ENCODE measurements around the gene MPL. TPM values are rescaled to one million over a fixed set of nuclear protein-coding genes. Genes with fewer than 3 reads are reported as not detected.
"Not testable (repeated sequence)": the region's sequence is repeated elsewhere in the genome, so short reads cannot be mapped to it uniquely, and the experiment has no call there.

The MPL gene
- total RNA-seq, 1 experiment from 2014 or later, result 0.15 TPM

GRCh38 chr1:43368646-43369020, 31.0 kb downstream of the MPL start:
- Mint-ChIP-seq H3K9me3 (no peaks in the 10 kb centered on the region), H3K4me1 (peaks cover 23% of the 10 kb centered on the region), H3K4me3 (peak overlapping the region; percentile 81), H3K27ac (peak overlapping the region; percentile 97), H3K36me3 (peaks cover 14% of the 10 kb centered on the region), H3K27me3 (ENCODE audit: low read depth) (no peaks in the 10 kb centered on the region)
- POLR2A ChIA-PET, result interaction anchor here (1.0 to 2.1 kb wide), 3 partner anchors 10 to 98 kb away, joined by 5 to 17 read pairs (median 5); partner anchors contain the start of genes CDC20, MED8, SZT2 and TMEM125
- DNase-seq (ENCODE audit: low spot score) (no peak), ATAC-seq (no peak)
- TF ChIP-seq ZNF317 (CRISPR knock-in tag; IDR thresholded peaks at IDR 0.05; ENCODE audit: borderline replicate concordance, low read depth) (no peak), CREM (CRISPR knock-in tag; IDR thresholded peaks at IDR 0.05) (no peak), FOXP4 (CRISPR knock-in tag; IDR thresholded peaks at IDR 0.05) (no peak), TEAD1 (CRISPR knock-in tag; IDR thresholded peaks at IDR 0.05) (no peak), MXD4 (CRISPR knock-in tag; IDR thresholded peaks at IDR 0.05; ENCODE audit: borderline replicate concordance) (no peak), RELA (CRISPR knock-in tag; IDR thresholded peaks at IDR 0.05; ENCODE audit: borderline replicate concordance) (no peak), ZNF219 (CRISPR knock-in tag; IDR thresholded peaks at IDR 0.05; ENCODE audit: borderline replicate concordance) (no peak), ZNF423 (CRISPR knock-in tag; IDR thresholded peaks at IDR 0.05) (no peak), GABPB1 (CRISPR knock-in tag; IDR thresholded peaks at IDR 0.05) (no peak), GRHL2 (CRISPR knock-in tag; IDR thresholded peaks at IDR 0.05; ENCODE audit: insufficient replicate concordance, severe bottlenecking) (no peak)
- CTCF ChIA-PET, result interaction anchor here (1.3 to 2.5 kb wide), 5 partner anchors 11 to 83 kb away, joined by 4 to 23 read pairs (median 7); partner anchors contain the start of genes C1orf210, CDC20, MED8 and SZT2

GRCh38 chr1:43369779-43370178, 32.2 kb downstream of the MPL start:
- H3K27ac Mint-ChIP-seq; DNase-seq (ENCODE audit: low spot score); H3K27me3 Mint-ChIP-seq (ENCODE audit: low read depth); H3K9me3 Mint-ChIP-seq; H3K4me3 Mint-ChIP-seq; H3K36me3 Mint-ChIP-seq; ATAC-seq: not testable (repeated sequence)
- CTCF ChIA-PET, result interaction anchor here (0.6 kb wide), 1 partner anchor 29 kb away, joined by 3 read pairs; no protein-coding TSS in a partner anchor
- peak; percentile 70 for TF ChIP-seq ZNF121 (CRISPR knock-in tag; IDR thresholded peaks at IDR 0.05)
- POLR2A ChIA-PET, result interaction anchor here (0.7 kb wide), 1 partner anchor 11 kb away, joined by 5 read pairs; the partner anchor contains the start of gene CDC20
- H3K4me1 Mint-ChIP-seq, result peaks cover 23% of the 10 kb centered on the region

- ATAC-seq (no peak), DNase-seq (ENCODE audit: low spot score) (no peak)
- POLR2A ChIA-PET, result no interaction called here
- CTCF ChIA-PET, result interaction anchor here (0.6 to 1.0 kb wide), 2 partner anchors 12 to 30 kb away, joined by 3 read pairs; no protein-coding TSS in a partner anchor
- Mint-ChIP-seq H3K9me3 (no peaks in the 10 kb centered on the region), H3K27me3 (ENCODE audit: low read depth) (no peaks in the 10 kb centered on the region), H3K36me3 (no peaks in the 10 kb centered on the region), H3K27ac (no peak overlapping the region), H3K4me3 (no peak overlapping the region), H3K4me1 (peaks cover 21% of the 10 kb centered on the region)
- TF ChIP-seq PRDM15 (CRISPR knock-in tag; IDR thresholded peaks at IDR 0.05), result no peak
- no peak for TF ChIP-seq ZNF423 (CRISPR knock-in tag; IDR thresholded peaks at IDR 0.05)
- no peak for TF ChIP-seq MYBL2 (CRISPR knock-in tag; IDR thresholded peaks at IDR 0.05)
- no peak for TF ChIP-seq PRRX2 (CRISPR knock-in tag; IDR thresholded peaks at IDR 0.05)
- TF ChIP-seq FOXP4 (CRISPR knock-in tag; IDR thresholded peaks at IDR 0.05), result no peak
- TF ChIP-seq, protein P1, sequence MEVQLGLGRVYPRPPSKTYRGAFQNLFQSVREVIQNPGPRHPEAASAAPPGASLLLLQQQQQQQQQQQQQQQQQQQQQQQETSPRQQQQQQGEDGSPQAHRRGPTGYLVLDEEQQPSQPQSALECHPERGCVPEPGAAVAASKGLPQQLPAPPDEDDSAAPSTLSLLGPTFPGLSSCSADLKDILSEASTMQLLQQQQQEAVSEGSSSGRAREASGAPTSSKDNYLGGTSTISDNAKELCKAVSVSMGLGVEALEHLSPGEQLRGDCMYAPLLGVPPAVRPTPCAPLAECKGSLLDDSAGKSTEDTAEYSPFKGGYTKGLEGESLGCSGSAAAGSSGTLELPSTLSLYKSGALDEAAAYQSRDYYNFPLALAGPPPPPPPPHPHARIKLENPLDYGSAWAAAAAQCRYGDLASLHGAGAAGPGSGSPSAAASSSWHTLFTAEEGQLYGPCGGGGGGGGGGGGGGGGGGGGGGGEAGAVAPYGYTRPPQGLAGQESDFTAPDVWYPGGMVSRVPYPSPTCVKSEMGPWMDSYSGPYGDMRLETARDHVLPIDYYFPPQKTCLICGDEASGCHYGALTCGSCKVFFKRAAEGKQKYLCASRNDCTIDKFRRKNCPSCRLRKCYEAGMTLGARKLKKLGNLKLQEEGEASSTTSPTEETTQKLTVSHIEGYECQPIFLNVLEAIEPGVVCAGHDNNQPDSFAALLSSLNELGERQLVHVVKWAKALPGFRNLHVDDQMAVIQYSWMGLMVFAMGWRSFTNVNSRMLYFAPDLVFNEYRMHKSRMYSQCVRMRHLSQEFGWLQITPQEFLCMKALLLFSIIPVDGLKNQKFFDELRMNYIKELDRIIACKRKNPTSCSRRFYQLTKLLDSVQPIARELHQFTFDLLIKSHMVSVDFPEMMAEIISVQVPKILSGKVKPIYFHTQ (CRISPR knock-in tag; IDR thresholded peaks at IDR 0.05), result no peak
- no peak for TF ChIP-seq IRF2 (CRISPR knock-in tag; IDR thresholded peaks at IDR 0.05; ENCODE audit: borderline replicate concordance, low read depth)
- no peak for TF ChIP-seq ZNF219 (CRISPR knock-in tag; IDR thresholded peaks at IDR 0.05; ENCODE audit: borderline replicate concordance)
These were observed 32.9 kb downstream of the MPL start for GRCh38 chr1:43370564-43370963.
